M059J (cell line): ENCODE data around the gene MYL1. TPM values are rescaled to one million over a fixed set of nuclear protein-coding genes. Genes with fewer than 3 reads are reported as not detected.

Experiments
- DNase-seq: peaks from one replicate; pipeline ENCODE4 v3.0.0-alpha.2; 2012; ENCODE audit warnings: low read depth
- total RNA-seq: library from RNA; depleted of rRNA; stranded (reverse); fragments of >200 nt; shearing (Covaris generic); gene quantifications from 2 replicates; pipeline ENCODE4 v1.2.3, GENCODE V29; 2014; rRNA removed

Gene MYL1
- total RNA-seq, 1 experiment from 2014 or later: not detected

DNA sequence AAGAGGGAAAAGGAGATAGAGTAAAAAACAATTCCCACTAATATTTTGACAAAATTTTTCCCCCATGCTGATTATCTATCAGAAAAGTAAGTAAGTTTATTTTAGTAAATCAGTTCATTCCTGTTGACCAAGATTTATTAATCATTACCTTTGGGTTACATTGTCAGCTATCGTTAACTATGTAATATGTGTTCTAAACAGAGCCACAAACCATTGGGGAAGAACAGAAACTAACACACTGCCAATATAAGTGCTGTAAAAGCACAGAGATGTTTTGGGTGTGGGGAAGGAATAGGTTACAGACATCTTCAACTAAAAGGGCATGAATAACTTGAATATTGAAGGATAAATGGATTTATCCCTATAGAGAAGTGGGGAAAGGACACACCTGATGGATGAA, 47.3 kb downstream of the MYL1 start:
- DNase-seq: no peak

- DNase-seq: no peak
These were observed 50.7 kb downstream of the MYL1 start for GRCh38 chr2:210264282-210264681.

DNA sequence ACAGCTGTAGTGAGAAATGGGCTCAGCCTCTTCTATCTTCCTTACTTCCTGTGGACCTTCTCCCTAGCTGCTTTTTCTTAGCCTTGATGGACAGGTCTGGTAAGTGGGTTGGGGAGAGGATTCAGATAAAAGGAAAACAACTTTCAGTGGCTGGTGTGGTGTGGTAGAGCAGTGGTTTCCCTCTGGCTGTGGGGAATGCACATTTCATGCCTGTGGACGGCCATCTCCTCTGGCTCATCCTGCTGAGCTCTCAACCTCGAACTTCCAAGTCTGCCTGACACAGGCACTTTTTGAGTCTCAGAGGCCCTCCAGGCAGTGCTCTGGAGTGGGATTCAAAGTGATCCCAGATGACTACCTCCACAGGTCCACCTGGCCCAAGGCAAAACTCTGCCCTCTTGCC, 51.1 kb downstream of the MYL1 start:
- DNase-seq: no peak

GRCh38 chr2:210262036-210262435, 52.9 kb downstream of the MYL1 start:
- no peak for DNase-seq

- DNase-seq: no peak
These were observed 55.3 kb downstream of the MYL1 start for GRCh38 chr2:210259687-210260086.

DNA sequence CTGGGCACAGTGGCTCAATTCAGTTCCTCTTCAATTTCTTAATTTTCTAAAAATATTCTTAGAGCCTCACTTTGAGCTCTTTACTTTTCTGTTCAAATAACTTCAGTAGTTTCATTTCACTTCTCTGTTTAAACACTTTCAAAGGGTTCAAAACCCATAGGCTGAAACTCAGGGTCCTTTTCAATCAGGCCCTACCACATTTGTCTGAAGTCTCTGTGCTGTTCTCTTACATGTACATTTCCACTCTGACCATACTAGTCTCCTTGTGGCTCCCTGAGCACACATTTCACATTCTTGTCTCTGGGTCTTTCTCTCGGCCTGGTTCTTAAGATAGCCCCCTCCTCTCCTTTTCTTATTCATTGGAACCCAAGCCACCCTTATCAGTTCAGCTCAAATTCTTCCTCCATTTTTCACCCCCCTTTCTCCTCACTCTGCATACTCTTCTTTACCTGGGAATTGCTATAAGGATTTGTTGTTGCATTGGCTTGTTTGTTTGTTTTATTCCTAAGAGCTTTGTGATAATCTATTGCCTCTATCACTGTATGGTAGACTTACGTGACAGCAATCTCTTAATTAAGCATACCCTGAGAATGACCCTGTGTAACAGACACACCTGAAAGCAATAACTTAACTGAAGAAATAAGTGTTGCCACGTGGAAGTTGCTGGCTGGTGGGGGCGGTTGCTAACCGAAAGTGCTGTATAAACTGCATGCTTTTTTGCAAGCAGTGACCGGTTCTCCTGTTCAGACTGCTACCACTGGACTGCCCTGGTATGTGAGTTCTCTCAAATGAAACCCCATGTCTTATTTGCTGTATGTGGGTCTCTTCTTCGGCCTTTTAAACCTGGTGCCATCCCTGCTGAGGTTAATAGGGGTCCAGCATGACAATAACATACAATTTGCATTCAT, 62.0 kb downstream of the MYL1 start:
- DNase-seq: no peak

- DNase-seq: no peak
These were observed 64.4 kb downstream of the MYL1 start for GRCh38 chr2:210250622-210251021.

Other genes starting within 250 kb of the MYL1 start
- 7.3 and 11.2 TPM in 2 replicates for gene KANSL1L, start 143.8 kb downstream of the MYL1 start, total RNA-seq
- not detected in 2 replicates for gene ACADL, start 89.7 kb downstream of the MYL1 start, total RNA-seq
- 28.0 and 46.6 TPM in 2 replicates for gene LANCL1, start 161.6 kb upstream of the MYL1 start, total RNA-seq
- 16.7 and 24.7 TPM in 2 replicates for gene CPS1, start 241.4 kb upstream of the MYL1 start, total RNA-seq